HepG2 (cell line): ENCODE measurements around the gene PHF14.

ENCODE experiments used
- BRCA1 ChIP-seq: sonication (generic); formaldehyde crosslinking; IDR thresholded peaks from 2 replicates; pipeline ENCODE4 v1.4.0; 2020; ENCODE audit warnings: missing genetic modification reagents
- CTCF ChIP-seq: sonication (generic); formaldehyde crosslinking; IDR thresholded peaks from 2 replicates; pipeline ENCODE4 v1.5.0; 2020; ENCODE audit warnings: mild to moderate bottlenecking, missing genetic modification reagents, moderate library complexity
- EP300 ChIP-seq, 3 experiments: sonication (generic) in 1 of 3; formaldehyde crosslinking in 1 of 3; IDR thresholded peaks; 2 replicates each; pipeline versions ENCODE4 v1.5.1 to v1.6.1; 2011 to 2020; ENCODE audit warnings: low read depth in 2 of 3, low read length in 2 of 3, borderline replicate concordance in 1 of 3, improper control_type of control experiment in 1 of 3, mild to moderate bottlenecking in 1 of 3, missing genetic modification reagents in 1 of 3, moderate library complexity in 1 of 3
- MAX ChIP-seq: IDR thresholded peaks from 2 replicates; pipeline ENCODE4 v1.6.1; 2012; ENCODE audit warnings: inconsistent platforms
- POLR2A ChIP-seq, 2 experiments: IDR thresholded peaks; 2 replicates each; pipeline ENCODE4 v1.6.1; 2011; ENCODE audit warnings: low read depth in 2 of 2, low read length in 2 of 2, mild to moderate bottlenecking in 1 of 2, moderate library complexity in 1 of 2; ENCODE audit not compliant: insufficient read depth in 1 of 2
- TCF7L2 ChIP-seq: IDR thresholded peaks from 2 replicates; pipeline ENCODE4 v1.6.1; 2011; ENCODE audit warnings: mild to moderate bottlenecking, low read depth, low read length, moderate library complexity
- ZNF577 ChIP-seq: sonication (generic); formaldehyde crosslinking; IDR thresholded peaks from 2 replicates; pipeline ENCODE4 v1.4.0; 2020; ENCODE audit warnings: mild to moderate bottlenecking, low read depth, missing genetic modification reagents, borderline replicate concordance

GRCh38 chr7:11153694-11154093 lies 180.0 kb downstream of the PHF14 start:
- TF ChIP-seq CTCF (CRISPR knock-in tag) (no peak), EP300 (IDR thresholded peaks at IDR 0.05; ENCODE audit: low read depth in 2 of 2, low read length in 2 of 2) (no peak), EP300 (CRISPR knock-in tag; IDR thresholded peaks at IDR 0.05; ENCODE audit: borderline replicate concordance) (no peak), BRCA1 (CRISPR knock-in tag) (no peak), POLR2A (IDR thresholded peaks at IDR 0.05; ENCODE audit: insufficient read depth in 1 of 2, low read depth in 2 of 2, low read length in 2 of 2) (no peak), MAX (no peak), TCF7L2 (no peak), ZNF577 (no peak)
